H9 (cell line): ENCODE measurements around the gene SRP68. TPM values are rescaled to one million over a fixed set of nuclear protein-coding genes. Genes with fewer than 3 reads are reported as not detected.

Experiments
- DNase-seq: peaks from one replicate; pipeline ENCODE4 v3.0.0-alpha.2; 2017
- H2AFZ ChIP-seq: one replicate; pipeline ENCODE4 v1.6.1; 2013; ENCODE audit warnings: mild to moderate bottlenecking, low read length, control low read depth, moderate library complexity
- H2AK5ac ChIP-seq: 2 replicates; pipeline ENCODE4 v1.6.1; 2013; ENCODE audit warnings: low read length, control low read depth, mixed read lengths; ENCODE audit not compliant: insufficient read length
- H2BK120ac ChIP-seq: one replicate; pipeline ENCODE4 v1.6.1; 2013; ENCODE audit warnings: low read depth, mild to moderate bottlenecking, low read length, control low read depth, inconsistent platforms; ENCODE audit not compliant: poor library complexity, severe bottlenecking
- H2BK12ac ChIP-seq: 2 replicates; pipeline ENCODE4 v1.6.1; 2013; ENCODE audit warnings: low read length, control low read depth, mixed read lengths, low read depth; ENCODE audit not compliant: insufficient read length
- H2BK15ac ChIP-seq: 2 replicates; pipeline ENCODE4 v1.6.1; 2013; ENCODE audit warnings: low read depth, low read length, control low read depth
- H2BK20ac ChIP-seq: one replicate; pipeline ENCODE4 v1.6.1; 2013; ENCODE audit warnings: low read depth, mild to moderate bottlenecking, low read length, control low read depth, inconsistent platforms; ENCODE audit not compliant: poor library complexity, severe bottlenecking
- H2BK5ac ChIP-seq: 2 replicates; pipeline ENCODE4 v1.6.1; 2013; ENCODE audit warnings: low read length, control low read depth, mixed read lengths; ENCODE audit not compliant: insufficient read length
- H3K14ac ChIP-seq: 2 replicates; pipeline ENCODE4 v1.6.1; 2013; ENCODE audit warnings: low read length, control low read depth; ENCODE audit not compliant: insufficient read depth
- H3K18ac ChIP-seq: 2 replicates; pipeline ENCODE4 v1.6.1; 2013; ENCODE audit warnings: low read depth, mild to moderate bottlenecking, mixed read lengths, low read length, control low read depth; ENCODE audit not compliant: insufficient read length
- H3K23ac ChIP-seq: 2 replicates; pipeline ENCODE4 v1.6.1; 2013; ENCODE audit warnings: low read length, control low read depth, mixed read lengths, low read depth; ENCODE audit not compliant: insufficient read length
- H3K23me2 ChIP-seq: 2 replicates; pipeline ENCODE4 v1.6.1; 2013; ENCODE audit warnings: low read depth, mild to moderate bottlenecking, mixed read lengths, low read length, control low read depth; ENCODE audit not compliant: insufficient read length, poor library complexity, severe bottlenecking
- H3K27ac ChIP-seq: 2 replicates; pipeline ENCODE4 v1.5.1; 2013; ENCODE audit warnings: low read length, control low read depth, mixed read lengths, low read depth; ENCODE audit not compliant: insufficient read length
- H3K27me3 ChIP-seq: 2 replicates; pipeline ENCODE4 v1.6.1; 2013; ENCODE audit warnings: low read length, control low read depth, inconsistent platforms; ENCODE audit not compliant: insufficient read depth
- H3K4ac ChIP-seq: 2 replicates; pipeline ENCODE4 v1.6.1; 2013; ENCODE audit warnings: low read depth, mild to moderate bottlenecking, control low read depth, inconsistent platforms, low read length, moderate library complexity
- H3K4me1 ChIP-seq: 2 replicates; pipeline ENCODE4 v1.6.1; 2013; ENCODE audit warnings: low read length, control low read depth, inconsistent platforms; ENCODE audit not compliant: insufficient read depth
- H3K4me2 ChIP-seq: 2 replicates; pipeline ENCODE4 v1.6.1; 2013; ENCODE audit warnings: low read length, control low read depth, mixed read lengths; ENCODE audit not compliant: insufficient read length, insufficient read depth
- H3K56ac ChIP-seq: 2 replicates; pipeline ENCODE4 v1.6.1; 2013; ENCODE audit warnings: low read depth, mild to moderate bottlenecking, mixed read lengths, low read length, control low read depth; ENCODE audit not compliant: insufficient read length
- H3K79me1 ChIP-seq: 2 replicates; pipeline ENCODE4 v1.6.1; 2013; ENCODE audit warnings: low read depth, mild to moderate bottlenecking, moderate library complexity, low read length, control low read depth, inconsistent platforms; ENCODE audit not compliant: insufficient read depth, poor library complexity, severe bottlenecking
- H3K79me2 ChIP-seq: 2 replicates; pipeline ENCODE4 v1.6.1; 2013; ENCODE audit warnings: low read length, control low read depth, inconsistent platforms; ENCODE audit not compliant: insufficient read depth
- H3K9ac ChIP-seq: 2 replicates; pipeline ENCODE4 v1.6.1; 2013; ENCODE audit warnings: low read length, control low read depth, mixed read lengths; ENCODE audit not compliant: insufficient read length; ENCODE audit errors: extremely low read depth
- H3K9me3 ChIP-seq: one replicate; pipeline ENCODE4 v1.6.1; 2013; ENCODE audit warnings: low read depth, low read length, inconsistent platforms; ENCODE audit not compliant: control insufficient read depth
- H3T11ph ChIP-seq: one replicate; pipeline ENCODE4 v1.6.1; 2013; ENCODE audit warnings: mild to moderate bottlenecking, low read length, control low read depth, inconsistent platforms
- H4K20me1 ChIP-seq: one replicate; pipeline ENCODE4 v1.6.1; 2013; ENCODE audit not compliant: control insufficient read depth, insufficient read length, insufficient read depth
- H4K5ac ChIP-seq: 2 replicates; pipeline ENCODE4 v1.6.1; 2013; ENCODE audit warnings: low read depth, mild to moderate bottlenecking, mixed read lengths, low read length, control low read depth; ENCODE audit not compliant: insufficient read length
- H4K8ac ChIP-seq: replicated peaks from 2 replicates; pipeline ENCODE4 v1.6.1; 2013; ENCODE audit warnings: low read length, control low read depth, mixed read lengths, low read depth; ENCODE audit not compliant: insufficient read length
- H4K91ac ChIP-seq: 2 replicates; pipeline ENCODE4 v1.6.1; 2013; ENCODE audit warnings: low read depth, mild to moderate bottlenecking, moderate library complexity, mixed read lengths, low read length, control low read depth; ENCODE audit not compliant: insufficient read length
- H3K27ac Mint-ChIP-seq, 3 experiments: 2 replicates in 2 of 3; 3 replicates in 1 of 3; pipeline ENCODE4 v1.8.0; 2020 to 2021; ENCODE audit warnings: mixed read lengths in 3 of 3, mild to moderate bottlenecking in 1 of 3, moderate library complexity in 1 of 3
- H3K27me3 Mint-ChIP-seq: 2 replicates; pipeline ENCODE4 v1.8.0; 2021; ENCODE audit warnings: low read depth, mild to moderate bottlenecking, moderate library complexity, mixed read lengths
- H3K36me3 Mint-ChIP-seq, 3 experiments: 2 replicates in 2 of 3; 3 replicates in 1 of 3; pipeline ENCODE4 v1.8.0; 2020 to 2021; ENCODE audit warnings: low read depth in 3 of 3, mixed read lengths in 3 of 3; ENCODE audit not compliant: insufficient read depth in 1 of 3
- H3K4me1 Mint-ChIP-seq, 2 experiments: 2 replicates each; pipeline ENCODE4 v1.8.0; 2020; ENCODE audit warnings: mixed read lengths in 2 of 2
- H3K4me3 Mint-ChIP-seq, 2 experiments: 2 replicates in 1 of 2; 3 replicates in 1 of 2; pipeline ENCODE4 v1.8.0; 2020 to 2021; ENCODE audit warnings: mild to moderate bottlenecking in 2 of 2, mixed read lengths in 2 of 2, moderate library complexity in 1 of 2
- H3K9me3 Mint-ChIP-seq, 2 experiments: 2 replicates in 1 of 2; 3 replicates in 1 of 2; pipeline ENCODE4 v1.8.0; 2020; ENCODE audit warnings: mild to moderate bottlenecking in 2 of 2, mixed read lengths in 2 of 2, moderate library complexity in 1 of 2
- CTCF ChIP-seq: fragments of 200-600 bp; sonication (generic); conservative IDR thresholded peaks from 3 replicates; pipeline ENCODE4 v1.8.0; 2021; ENCODE audit warnings: antibody characterized with exemption, mild to moderate bottlenecking
- WGBS: extraction: QIAGEN DNeasy Blood & Tissue Kit; methylation state at CpG from one replicate; pipeline ENCODE4 v1.1.7; 2013; ENCODE audit warnings: missing lambda C conversion rate, low lambda C conversion rate, mixed read lengths; ENCODE audit not compliant: insufficient read length; ENCODE audit errors: extremely low coverage; 5-methylcytosine and 5-hydroxymethylcytosine counted together
- total RNA-seq: library from RNA; stranded (reverse); gene quantifications from 2 replicates; pipeline ENCODE4 v1.2.1, GENCODE V29; 2021

SRP68 gene
- total RNA-seq, 1 experiment from 2014 or later, result 86.1 TPM

GRCh38 chr17:76107509-76107908, 35.2 kb upstream of the SRP68 start:
- H2BK12ac ChIP-seq, result no peak overlapping the region
- H3K18ac ChIP-seq, result no peak overlapping the region
- no peak for DNase-seq
- TF ChIP-seq CTCF, result peak; percentile 37; the same call in 2 of the 3 replicates
- Mint-ChIP-seq H3K4me3 (no peak overlapping the region), H3K4me1 (peaks cover 20 to 29% of the 10 kb centered on the region in 2 experiments), H3K36me3 (peaks cover 0 to 5% (median 0%) of the 10 kb centered on the region in 3 experiments; a peak in 1 of 7 replicates), H3K27me3 (no peaks in the 10 kb centered on the region; the same call in none of the 2 replicates), H3K27ac (no peak overlapping the region), H3K9me3 (peaks cover 0 to 3% of the 10 kb centered on the region in 2 experiments; a peak in 1 of 5 replicates)
- no peak overlapping the region for H2BK5ac ChIP-seq
- peaks cover 6% of the 10 kb centered on the region for H3K4me1 ChIP-seq
- H3K9ac ChIP-seq, result no peak overlapping the region
- WGBS, result no CpG with 5 or more reads among the region's 6 CpGs
- H2AK5ac ChIP-seq, result no peak overlapping the region
- no peak overlapping the region for H4K8ac ChIP-seq
- no peak overlapping the region for H4K5ac ChIP-seq
- no peak overlapping the region for H3K27ac ChIP-seq
- peaks cover 4% of the 10 kb centered on the region for H4K20me1 ChIP-seq
- H3K79me1 ChIP-seq, result no peaks in the 10 kb centered on the region
- no peak overlapping the region for H3K23ac ChIP-seq
- no peaks in the 10 kb centered on the region for H3K9me3 ChIP-seq
- H4K91ac ChIP-seq, result no peak overlapping the region
- H3K4ac ChIP-seq, result no peak overlapping the region
- no peaks in the 10 kb centered on the region for H3K79me2 ChIP-seq
- no peak overlapping the region for H2BK120ac ChIP-seq
- H3K14ac ChIP-seq, result no peak overlapping the region
- no peak overlapping the region for H3T11ph ChIP-seq
- H2BK20ac ChIP-seq, result no peak overlapping the region
- peaks cover 11% of the 10 kb centered on the region for H3K23me2 ChIP-seq
- H3K56ac ChIP-seq, result no peak overlapping the region
- no peak overlapping the region for H3K4me2 ChIP-seq
- no peak overlapping the region for H2BK15ac ChIP-seq
- H3K27me3 ChIP-seq, result no peaks in the 10 kb centered on the region
- H2AFZ ChIP-seq, result no peak overlapping the region
